Stimulated activated CD8-positive, alpha-beta memory T cell treated with anti-CD3 and anti-CD28 coated beads, Interleukin-15, amount 100 ng/mL, for 24 hours (primary cell): ENCODE results near the gene ONECUT1.
"Not testable (repeated sequence)": the region's sequence is repeated elsewhere in the genome, so short reads cannot be mapped to it uniquely, and the experiment has no call there.

Experiments used
- DNase-seq: peaks from one replicate; pipeline ENCODE4 v3.0.0-alpha.2; 2020; ENCODE audit warnings: low read depth

ONECUT1 gene

GRCh38 chr15:52790169-52790708 lies at the start of gene ONECUT1:
Gene ONECUT1 (minus strand): TSS chr15:52790336. CDS start chr15:52789884, 452 bp downstream.
- DNase-seq, result peak; percentile 35

- DNase-seq, result no peak
These were observed 44.2 kb upstream of the ONECUT1 start for GRCh38 chr15:52834379-52834778.

GRCh38 chr15:52824169-52824942 lies 34.2 kb upstream of the ONECUT1 start:
- not testable (repeated sequence) for DNase-seq

- no peak for DNase-seq
These were observed 32.3 kb upstream of the ONECUT1 start for GRCh38 chr15:52822475-52822874.

GRCh38 chr15:52819253-52819652 lies 29.1 kb upstream of the ONECUT1 start:
- no peak for DNase-seq

- not testable (repeated sequence) for DNase-seq
These were observed 25.8 kb upstream of the ONECUT1 start for GRCh38 chr15:52815899-52816298.

- DNase-seq, result no peak
These were observed 18.9 kb upstream of the ONECUT1 start for GRCh38 chr15:52808996-52809395.

- DNase-seq, result no peak
These were observed 18.3 kb upstream of the ONECUT1 start for GRCh38 chr15:52808441-52808840.

- no peak for DNase-seq
These were observed 16.1 kb upstream of the ONECUT1 start for GRCh38 chr15:52806284-52806655.

GRCh38 chr15:52805351-52806283 lies 15.5 kb upstream of the ONECUT1 start:
- no peak for DNase-seq

GRCh38 chr15:52804526-52805081 lies 14.5 kb upstream of the ONECUT1 start:
- DNase-seq, result no peak

- DNase-seq, result no peak
These were observed 13.6 kb upstream of the ONECUT1 start for GRCh38 chr15:52803467-52804306.

GRCh38 chr15:52803108-52803466 lies 13.0 kb upstream of the ONECUT1 start:
- DNase-seq, result no peak

GRCh38 chr15:52802110-52802509 lies 12.0 kb upstream of the ONECUT1 start:
- no peak for DNase-seq

- DNase-seq, result no peak
These were observed 11.6 kb upstream of the ONECUT1 start for GRCh38 chr15:52801748-52802085.

- DNase-seq, result no peak
These were observed 11.0 kb upstream of the ONECUT1 start for GRCh38 chr15:52800828-52801747.

GRCh38 chr15:52799145-52799811 lies 9.1 kb upstream of the ONECUT1 start:
- DNase-seq, result no peak

- no peak for DNase-seq
These were observed 8.5 kb upstream of the ONECUT1 start for GRCh38 chr15:52798529-52799101.

- no peak for DNase-seq
These were observed 7.7 kb upstream of the ONECUT1 start for GRCh38 chr15:52797625-52798501.
